Right ventricle myocardium superior (tissue), 1 donor: Measurements from ENCODE around the gene ZPBP. TPM values are rescaled to one million over a fixed set of nuclear protein-coding genes. Genes with fewer than 3 reads are reported as not detected.

Experiments
- ATAC-seq: fragments of 200-7000 bp; cut with Tn5 transposase; one replicate; pipeline ENCODE4 v1.9.1; 2020; ENCODE audit warnings: mild to moderate bottlenecking; ENCODE audit not compliant: poor library complexity
- DNase-seq: peaks from one replicate; pipeline ENCODE4 v3.0.0-alpha.2; 2020
- intact Hi-C: fragments of 100-400 bp; cut with DNase I; formaldehyde crosslinking; loops from one replicate; pipeline ENCODE4 v1.11.2; 2022
- long read RNA-seq: library from polyadenylated mRNA; unstranded; transcript quantifications from one replicate; pipeline ENCODE4 v2.0.0, GENCODE V29; 2021
- total RNA-seq: library from RNA; stranded (reverse); fragmentation: NEBNext Ultra II Directional; extraction: Animal tissue kit (Norgen Biotek cat#: 25700); gene quantifications from one replicate; pipeline ENCODE4 v1.2.1, GENCODE V29; 2021
- donor health status: DM: no; HTN: yes; CAD: no; lungs with severe emphysema.

ZPBP gene, protein sequence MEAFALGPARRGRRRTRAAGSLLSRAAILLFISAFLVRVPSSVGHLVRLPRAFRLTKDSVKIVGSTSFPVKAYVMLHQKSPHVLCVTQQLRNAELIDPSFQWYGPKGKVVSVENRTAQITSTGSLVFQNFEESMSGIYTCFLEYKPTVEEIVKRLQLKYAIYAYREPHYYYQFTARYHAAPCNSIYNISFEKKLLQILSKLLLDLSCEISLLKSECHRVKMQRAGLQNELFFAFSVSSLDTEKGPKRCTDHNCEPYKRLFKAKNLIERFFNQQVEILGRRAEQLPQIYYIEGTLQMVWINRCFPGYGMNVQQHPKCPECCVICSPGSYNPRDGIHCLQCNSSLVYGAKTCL
- not detected for total RNA-seq
- long read RNA-seq, result 0 reads

DNA sequence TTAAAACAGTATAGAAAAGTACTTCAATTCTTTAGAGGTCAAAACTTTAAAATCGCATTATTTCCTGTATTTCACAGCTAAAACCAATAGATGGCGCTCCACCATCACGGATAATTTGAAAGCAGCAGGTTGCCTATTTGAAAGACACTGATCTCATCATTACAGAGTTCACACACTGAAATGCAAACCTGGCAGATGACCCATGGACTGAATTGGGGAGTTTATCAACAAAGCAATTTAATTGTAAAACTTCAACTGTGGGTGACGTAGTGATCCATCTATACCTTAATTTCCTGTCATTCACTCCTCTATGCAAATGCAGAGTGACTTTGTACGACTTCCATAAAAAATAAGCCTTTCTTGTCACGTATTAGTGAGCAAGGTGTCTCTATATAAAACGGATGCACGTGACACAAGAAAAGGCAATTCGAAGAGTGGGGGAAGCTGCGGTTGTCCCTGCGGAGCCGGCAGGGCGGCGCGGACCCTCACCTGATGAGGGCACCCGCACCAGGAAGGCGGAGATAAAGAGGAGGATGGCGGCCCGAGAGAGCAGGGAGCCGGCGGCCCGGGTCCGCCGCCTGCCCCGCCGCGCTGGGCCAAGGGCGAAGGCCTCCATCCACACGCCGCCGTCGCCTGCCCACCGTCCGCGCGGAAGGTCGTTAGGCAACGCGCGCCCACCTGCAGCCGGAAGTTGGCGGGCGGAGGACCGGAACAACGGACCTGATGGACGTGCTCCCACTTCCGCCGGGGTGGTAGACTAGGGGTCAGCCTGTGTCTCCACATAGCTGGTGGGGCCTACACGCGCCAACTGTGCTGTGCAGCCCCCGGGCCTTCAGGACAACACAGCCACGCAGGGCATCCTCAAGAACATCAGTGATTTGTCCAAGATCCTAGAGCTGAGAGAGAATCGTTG, at the start of gene ZPBP:
Gene ZPBP (minus strand): TSS at position 668 of the 913 bp plus-strand sequence. CDS start 52 bp downstream, at position 616.
- intact Hi-C loops, result no loop called here
- no peak for DNase-seq
- ATAC-seq, result peak; percentile 80

DNA sequence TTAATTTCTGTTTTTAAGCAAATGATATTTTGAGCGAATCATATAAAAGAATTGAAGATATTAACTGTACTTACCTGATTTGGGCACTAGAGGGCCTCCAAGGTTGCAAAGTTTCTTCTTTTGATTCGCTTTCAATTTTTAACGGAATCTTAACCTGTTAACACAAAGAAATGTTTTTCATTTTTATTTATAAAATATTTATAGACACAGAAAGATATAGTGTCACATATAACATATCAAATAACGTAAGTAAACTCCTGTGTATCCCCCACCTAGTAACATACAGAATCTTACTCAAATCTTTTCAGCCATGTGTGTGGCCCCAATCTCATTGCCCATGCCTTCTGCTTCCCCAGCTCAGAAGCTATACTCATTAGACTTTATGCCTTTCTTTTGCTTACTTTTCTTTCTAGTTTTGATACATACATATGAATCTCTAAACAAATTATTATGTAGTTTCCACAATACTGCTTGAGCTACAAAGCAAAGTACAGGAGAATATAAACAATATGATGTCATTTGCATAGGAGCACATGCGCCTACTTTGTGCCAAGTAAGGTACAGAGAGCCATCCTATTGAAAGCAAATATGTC, 49.5 kb upstream of the ZPBP start:
- intact Hi-C loops, result no loop called here
- DNase-seq (no peak), ATAC-seq (no peak)

DNA sequence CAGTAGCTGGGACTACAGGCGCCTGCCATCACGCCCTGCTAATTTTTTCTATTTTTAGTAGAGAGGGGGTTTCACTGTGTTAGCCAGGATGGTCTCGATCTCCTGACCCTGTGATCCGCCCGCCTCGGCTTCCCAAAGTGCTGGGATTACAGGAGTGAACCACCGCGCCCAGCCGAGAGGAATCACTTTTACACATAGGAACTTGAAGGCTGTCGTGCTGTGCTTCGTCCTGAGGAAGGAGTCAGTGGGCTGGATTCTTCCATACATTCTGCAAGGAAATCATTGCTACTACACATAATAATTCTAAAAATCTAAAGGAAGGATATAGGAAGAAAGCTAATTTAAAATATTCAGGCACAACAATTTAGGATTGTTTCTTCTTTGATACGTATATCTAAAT, 48.8 kb upstream of the ZPBP start:
- intact Hi-C loops, result no loop called here
- DNase-seq (no peak), ATAC-seq (no peak)

DNA sequence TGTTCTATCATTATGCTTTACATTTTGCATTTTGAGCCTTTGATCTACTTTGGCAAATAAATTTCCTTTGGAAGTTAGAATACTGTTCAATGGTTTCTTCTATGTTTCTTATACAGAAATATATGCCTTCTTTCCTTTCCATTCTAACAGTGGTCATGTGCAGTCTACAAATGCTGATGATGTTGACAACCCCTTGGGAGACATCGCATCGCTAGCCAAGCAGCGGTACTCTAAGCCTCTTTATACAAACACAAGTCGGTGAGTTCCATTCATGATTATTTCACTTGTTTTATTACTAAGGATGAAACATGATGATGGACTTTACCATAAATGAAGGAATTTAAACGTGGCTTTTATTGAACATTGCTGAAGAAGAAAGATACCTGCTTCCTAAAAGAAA, 48.1 kb upstream of the ZPBP start:
- ATAC-seq (no peak), DNase-seq (no peak)
- intact Hi-C loops, result no loop called here

DNA sequence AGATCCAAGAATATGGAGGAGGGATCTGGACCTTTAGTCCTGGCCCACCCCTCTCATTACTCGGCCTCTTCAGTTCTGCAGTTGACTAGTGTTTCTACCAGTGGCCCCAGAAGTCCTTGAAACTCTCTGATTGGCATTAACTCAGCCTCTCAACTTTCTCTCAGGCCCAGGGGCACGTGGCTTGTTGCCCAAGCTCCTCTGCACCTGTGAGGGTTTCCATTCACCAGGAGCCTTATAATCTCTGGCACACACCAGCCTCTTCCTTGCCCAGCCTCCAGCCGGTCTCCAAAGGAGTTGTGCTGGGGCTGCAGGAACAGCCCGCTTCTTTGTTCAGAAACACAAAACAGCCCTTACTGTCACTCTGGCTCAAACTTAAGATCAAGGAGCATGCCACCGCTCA, 47.6 kb upstream of the ZPBP start:
- DNase-seq, result no peak

DNA sequence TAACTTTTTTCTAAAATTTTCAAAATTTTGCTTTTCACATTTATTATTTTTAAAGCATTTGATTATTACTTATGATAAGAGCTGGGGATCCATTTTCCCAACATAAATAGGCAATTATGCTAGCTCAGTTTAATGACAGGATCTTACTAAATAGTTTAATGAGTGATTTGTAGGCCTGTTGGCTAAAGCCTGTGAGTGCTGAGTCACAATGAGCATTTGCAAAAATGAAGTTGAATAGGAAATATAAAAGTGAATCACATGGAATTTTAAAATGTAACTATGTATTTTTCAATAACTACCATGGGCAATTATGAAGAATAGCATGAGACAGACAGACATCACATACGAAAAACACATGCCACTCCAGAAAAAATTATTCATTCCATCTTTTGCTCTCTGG, 45.1 kb upstream of the ZPBP start:
- DNase-seq (no peak), ATAC-seq (no peak)
- intact Hi-C loops, result no loop called here

More for the DNA sequence above, 47.6 kb upstream of the ZPBP start:
- intact Hi-C loops, result no loop called here
- no peak for ATAC-seq

DNA sequence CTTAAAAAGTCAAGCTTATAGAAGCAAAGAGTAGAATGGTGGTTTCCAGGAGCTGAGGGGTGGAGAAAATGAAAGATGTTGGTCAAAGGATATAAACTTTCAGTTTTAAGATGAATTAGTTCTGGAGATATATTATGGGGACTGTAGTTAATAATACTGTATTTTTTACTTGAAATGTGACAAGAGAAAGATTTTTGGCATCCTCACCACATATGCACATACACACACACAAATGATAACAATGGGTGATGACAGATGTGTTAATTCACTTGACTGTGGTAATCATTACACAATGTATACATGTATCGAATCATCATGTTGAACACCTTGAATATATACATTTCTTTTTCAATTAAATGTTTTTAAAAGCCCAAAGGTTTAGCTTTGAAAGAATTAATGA, 32.7 kb upstream of the ZPBP start:
- no peak for DNase-seq
- intact Hi-C loops, result no loop called here
- no peak for ATAC-seq

DNA sequence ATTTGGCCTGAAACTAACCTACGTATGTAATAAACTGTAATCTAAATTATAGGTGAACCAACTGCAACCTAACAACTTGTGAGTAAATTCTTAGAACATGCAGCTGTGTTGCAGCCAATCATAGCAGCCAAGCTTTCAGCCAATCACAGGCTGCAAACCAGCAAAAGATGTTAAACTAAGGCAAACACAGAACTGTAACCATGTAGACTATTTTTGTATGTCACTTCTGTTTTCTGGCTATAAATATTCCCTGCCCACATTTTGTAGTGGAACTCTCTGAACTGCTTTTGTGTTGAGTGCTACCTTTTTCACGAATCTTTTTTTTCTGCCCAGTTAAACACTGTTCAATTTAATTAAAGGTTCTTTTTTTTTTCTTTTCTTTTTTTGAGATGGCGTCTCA, 28.2 kb upstream of the ZPBP start:
- ATAC-seq (no peak), DNase-seq (no peak)
- intact Hi-C loops, result no loop called here

DNA sequence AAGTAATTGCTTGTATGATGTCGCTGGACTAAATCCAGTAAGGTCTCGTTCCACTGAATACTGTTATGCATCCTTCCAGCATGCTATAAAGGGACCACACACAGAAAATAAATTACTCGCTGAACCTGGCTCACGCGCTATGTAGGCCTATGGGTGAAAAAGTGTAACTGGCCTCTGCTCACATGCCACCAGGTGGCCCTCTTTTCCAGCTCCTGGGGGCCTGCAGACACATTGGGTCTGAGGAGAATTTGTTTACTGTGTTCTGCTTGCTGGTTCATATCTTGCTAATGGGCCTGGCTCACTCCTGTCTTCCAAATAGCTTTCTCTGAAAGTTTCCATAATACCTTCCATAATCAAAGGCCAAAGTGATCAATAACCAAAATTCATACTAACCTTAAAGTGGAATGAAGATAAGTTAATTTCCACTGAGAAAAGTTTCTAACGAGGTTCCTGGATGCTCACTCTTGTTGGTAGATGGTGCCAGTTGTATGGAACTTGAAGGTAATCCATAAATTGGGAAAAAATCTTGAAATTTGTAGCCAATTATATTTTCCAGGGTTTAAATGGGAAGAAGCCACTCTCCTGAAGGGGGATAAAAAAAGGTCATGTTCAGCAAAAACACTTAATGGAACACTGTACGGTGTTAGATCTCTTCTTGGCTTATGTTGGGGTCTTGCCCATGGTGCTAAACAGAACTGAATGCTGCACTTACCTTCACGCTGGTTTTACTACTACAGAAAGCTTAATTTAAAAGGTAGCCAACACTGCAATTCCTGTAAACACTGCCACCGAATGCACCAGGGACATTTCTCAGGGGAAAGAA, 27.0 kb upstream of the ZPBP start:
- DNase-seq (no peak), ATAC-seq (no peak)
- intact Hi-C loops, result no loop called here

DNA sequence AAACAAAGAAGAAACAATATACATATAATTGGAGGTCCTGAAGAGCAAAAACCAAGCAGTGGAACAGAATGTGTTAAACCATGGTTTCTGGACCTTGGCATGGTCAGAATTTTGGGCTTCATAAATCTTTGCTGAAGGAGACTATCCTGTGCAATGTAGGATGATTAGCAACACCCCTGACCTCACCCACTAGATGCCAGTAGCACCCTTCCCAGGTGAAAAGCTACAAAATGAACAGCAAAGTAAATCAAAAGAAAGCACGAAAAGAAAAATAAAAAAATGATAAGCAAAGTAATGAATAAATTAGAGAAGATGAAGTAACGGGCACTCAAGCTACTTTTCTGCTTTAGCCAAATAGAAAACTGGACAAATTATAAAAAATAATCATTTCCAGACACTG, 19.2 kb upstream of the ZPBP start:
- no peak for ATAC-seq
- no peak for DNase-seq
- intact Hi-C loops, result no loop called here

DNA sequence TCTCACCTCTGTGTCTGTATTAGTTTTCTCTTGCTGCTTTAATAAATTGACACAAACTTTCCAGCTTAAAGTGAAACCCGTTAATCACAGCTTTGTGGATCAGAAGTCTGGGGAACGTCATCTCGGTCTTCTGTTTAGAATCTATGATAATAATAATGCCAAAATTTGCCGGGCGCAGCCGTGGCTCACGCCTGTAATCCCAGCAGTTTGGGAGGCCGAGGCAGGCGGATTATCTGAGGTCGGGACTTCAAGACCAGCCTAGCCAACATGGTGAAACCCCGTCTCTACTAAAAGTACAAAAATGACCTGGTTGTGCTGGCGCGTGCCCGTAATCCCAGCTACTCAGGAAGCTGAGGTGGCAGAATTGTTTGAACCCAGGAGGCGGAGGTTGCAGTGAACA, 8.8 kb upstream of the ZPBP start:
- no peak for ATAC-seq
- intact Hi-C loops, result no loop called here
- DNase-seq, result no peak

DNA sequence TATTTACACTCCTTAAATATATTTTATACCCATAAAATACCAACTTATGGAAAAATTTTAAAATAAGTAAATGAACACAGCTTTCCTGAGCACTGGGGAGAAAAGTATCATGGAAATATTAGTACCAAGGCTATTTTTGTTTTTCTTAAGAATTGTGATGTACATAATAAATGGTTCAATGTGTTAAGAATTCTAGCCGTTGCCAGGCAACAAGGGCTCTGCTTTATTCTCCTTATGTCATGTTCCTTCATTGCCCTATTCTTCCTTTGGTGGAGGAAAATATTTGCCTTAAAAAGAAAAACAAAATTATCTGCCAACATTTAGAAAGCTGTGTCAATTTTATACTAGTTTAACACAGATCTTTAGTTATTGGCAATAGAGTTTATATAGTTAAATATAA, 2.6 kb upstream of the ZPBP start:
- ATAC-seq (no peak), DNase-seq (no peak)
- intact Hi-C loops, result no loop called here

DNA sequence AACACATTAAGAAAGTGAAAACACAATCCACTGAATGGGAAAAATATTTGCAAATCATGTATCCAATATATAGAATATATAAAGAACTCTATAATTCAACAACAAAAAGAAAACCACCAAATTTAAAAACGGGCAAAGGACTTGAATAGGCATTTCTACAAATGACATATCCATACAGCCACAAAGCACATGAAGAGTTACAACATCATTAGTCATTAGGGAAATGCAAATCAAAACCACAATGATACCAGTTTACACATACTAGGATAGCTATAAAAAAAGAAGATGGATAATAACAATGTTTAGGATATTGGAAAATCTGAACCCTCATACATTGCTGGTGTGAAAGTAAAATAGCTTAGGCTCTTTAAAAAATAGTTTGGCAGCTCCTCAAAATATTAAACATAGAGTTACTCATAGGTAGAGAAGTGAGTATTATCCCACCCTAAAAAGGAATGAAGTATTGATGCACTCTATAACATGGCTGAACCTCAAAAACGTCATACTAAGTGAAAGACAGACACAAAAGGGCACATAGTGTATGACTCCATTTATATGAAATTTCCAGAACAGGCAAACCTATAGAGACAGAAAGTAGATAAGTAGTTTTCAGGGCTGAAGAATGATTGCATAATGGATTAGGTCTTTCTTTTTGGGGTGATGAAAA, 4.5 kb downstream of the ZPBP start:
- DNase-seq, result no peak
- no peak for ATAC-seq
- intact Hi-C loops, result no loop called here

DNA sequence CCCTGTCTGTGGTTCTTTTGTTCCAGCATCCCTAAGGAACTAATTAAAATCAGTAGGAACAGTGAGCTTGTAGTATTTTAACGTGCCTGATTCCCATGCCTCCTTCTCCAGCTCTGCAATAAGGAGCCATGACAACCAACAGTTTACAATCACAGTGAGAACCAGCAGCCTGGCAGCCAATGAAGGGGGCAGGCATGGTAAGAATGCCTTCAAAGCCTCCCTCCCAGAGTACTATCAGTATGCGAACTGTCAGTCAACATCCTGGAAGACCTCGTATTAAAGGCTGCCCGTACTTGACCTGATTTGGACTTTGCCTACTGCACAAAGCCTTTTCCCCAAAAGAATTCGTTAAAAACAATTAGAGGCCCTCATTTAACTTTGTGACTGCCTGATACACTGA, 7.7 kb downstream of the ZPBP start:
- no peak for DNase-seq
- ATAC-seq, result peak; percentile 96
- intact Hi-C loops, result no loop called here

DNA sequence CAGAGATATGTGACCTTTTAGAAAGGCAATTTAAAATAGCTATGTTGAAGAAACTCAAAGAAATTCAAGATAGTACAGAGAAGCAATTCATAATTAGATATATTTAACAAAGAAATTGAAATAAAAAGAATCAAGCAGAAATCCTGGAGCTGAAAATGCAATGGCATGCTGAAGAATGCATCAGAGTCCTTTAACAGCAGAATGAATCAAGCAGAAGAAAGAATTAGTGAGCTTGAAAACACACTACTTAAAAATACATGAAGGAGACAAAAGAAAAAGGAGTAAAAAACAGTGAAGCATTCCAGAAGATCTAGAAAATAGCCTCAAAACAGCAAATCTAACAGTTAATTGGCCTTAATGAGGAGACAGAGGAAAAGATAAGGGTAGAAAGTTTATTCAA, 20.0 kb downstream of the ZPBP start:
- no peak for ATAC-seq
- intact Hi-C loops, result no loop called here
- DNase-seq, result no peak

DNA sequence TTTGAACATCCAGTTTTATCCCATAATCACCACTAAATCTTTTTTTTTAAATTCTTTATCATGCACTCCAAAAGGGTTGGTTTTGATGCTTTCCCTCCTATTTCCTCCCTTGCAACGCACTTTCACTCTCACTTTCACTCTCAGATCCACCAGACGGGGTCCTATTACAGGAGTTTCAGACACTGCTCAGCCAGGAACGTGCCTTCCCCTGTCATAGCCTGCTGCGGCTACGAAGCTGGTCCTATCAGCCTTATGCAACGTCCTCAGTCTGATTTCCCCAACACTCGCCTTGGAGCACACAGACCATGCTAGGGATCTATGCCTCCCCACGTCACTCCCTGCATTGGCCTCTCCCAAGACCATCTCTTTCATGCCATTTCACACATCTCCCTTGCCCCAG, 23.4 kb downstream of the ZPBP start:
- DNase-seq, result peak; percentile 53
- intact Hi-C loops, result no loop called here
- ATAC-seq, result peak; percentile 86

DNA sequence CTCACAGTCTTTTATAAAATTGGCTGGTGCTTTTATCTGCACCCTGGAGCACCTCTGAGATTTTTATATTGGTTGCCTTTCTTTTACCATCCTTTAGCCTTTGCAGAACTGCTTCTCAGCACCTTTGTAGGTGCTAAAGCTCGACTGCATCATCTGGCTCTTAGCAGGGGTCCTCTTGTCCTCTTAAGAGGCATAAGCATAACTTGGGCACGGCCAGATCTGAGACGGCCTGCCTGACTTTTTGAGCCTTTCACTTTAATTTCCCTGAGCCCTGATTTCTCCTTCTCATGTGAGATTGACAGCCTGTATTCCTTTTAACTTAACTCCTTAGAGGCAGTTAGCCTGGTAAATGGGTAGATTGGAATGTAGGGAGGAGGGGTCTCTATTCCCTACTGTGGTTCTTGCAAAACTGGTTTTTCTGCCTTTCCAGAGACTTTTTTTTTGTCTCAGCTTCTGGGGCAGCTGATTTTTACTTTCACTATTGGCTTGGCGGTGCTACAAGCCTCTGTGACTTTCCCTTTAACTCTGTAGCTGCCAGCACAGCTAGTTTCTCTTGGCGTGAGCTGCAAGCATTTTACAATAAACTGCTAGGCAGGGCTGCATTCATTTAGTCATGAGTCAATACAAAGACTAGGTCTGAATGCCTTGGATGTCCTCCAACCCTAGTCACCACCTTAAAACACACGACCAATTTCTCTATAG, 24.0 kb downstream of the ZPBP start:
- ATAC-seq (peak; percentile 88), DNase-seq (no peak)
- intact Hi-C loops, result no loop called here

DNA sequence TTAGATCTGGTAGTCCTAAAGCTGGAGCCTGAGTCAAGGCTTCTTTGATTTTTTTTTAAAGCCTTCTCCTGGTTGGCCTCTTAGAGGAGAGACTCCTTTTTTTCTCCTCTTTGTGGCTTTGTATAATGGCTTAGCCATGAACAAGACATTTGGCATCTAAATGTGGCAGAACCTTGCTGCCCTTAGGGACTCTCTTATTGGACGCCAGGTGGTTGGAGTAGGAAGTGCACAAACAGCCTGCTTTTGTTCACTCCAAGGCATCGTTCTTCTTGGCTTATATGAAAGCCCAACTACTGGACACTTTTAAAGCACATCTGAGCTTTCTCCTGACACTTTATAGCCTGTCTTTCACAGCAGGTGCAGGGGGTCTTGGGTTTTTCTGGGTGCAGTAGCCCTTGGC, 25.0 kb downstream of the ZPBP start:
- peak; percentile 61 for ATAC-seq

More for the DNA sequence above, 25.0 kb downstream of the ZPBP start:
- no peak for DNase-seq
- intact Hi-C loops, result no loop called here
